ENCODE results near the gene WWOX. TPM values are rescaled to one million over a fixed set of nuclear protein-coding genes. Genes with fewer than 3 reads are reported as not detected.

Gene WWOX
- total and polyA plus RNA-seq, 2 of the 8 experiments (the other 6 are each of a cell fraction or from before 2014, with no cell fraction given): 5.4 to 16.7 TPM

- Histone ChIP-seq H3K79me2 (ENCODE audit: control insufficient read depth in 1 of 2, insufficient read depth in 2 of 2, low read length in 2 of 2) (no peaks in the 10 kb centered on the region), H3K4me2 (ENCODE audit: insufficient read depth in 1 of 2, low read depth in 2 of 2, low read length in 2 of 2) (no peak overlapping the region), H2BK12ac (ENCODE audit: low read depth, low read length) (no peak overlapping the region; the same call in 1 of the 2 replicates), H2AFZ (ENCODE audit: low read length) (no peak overlapping the region), H3K23me2 (ENCODE audit: low read depth, low read length) (no peaks in the 10 kb centered on the region), H3K23ac (ENCODE audit: insufficient read length) (no peak overlapping the region), H2BK120ac (replicated peaks; ENCODE audit: low read depth, low read length) (no peak overlapping the region), H2AK5ac (ENCODE audit: low read depth, low read length) (peak overlapping the region; percentile 24), H2BK20ac (ENCODE audit: low read length) (no peak overlapping the region), H3K36me3 (ENCODE audit: control insufficient read depth in 2 of 4, insufficient read depth in 4 of 4, low read length in 3 of 4) (no peaks in the 10 kb centered on the region), H3K27ac (ENCODE audit: low read depth, low read length) (no peak overlapping the region), H3K4me3 (ENCODE audit: extremely low read depth in 1 of 4, insufficient read depth in 2 of 4, low read depth in 3 of 4, low read length in 4 of 4) (no peak overlapping the region), H4K20me1 (replicated peaks in 1 of 2; ENCODE audit: control insufficient read depth in 1 of 2, insufficient read depth in 2 of 2, low read length in 2 of 2) (no peaks in the 10 kb centered on the region), H3K14ac (ENCODE audit: insufficient read length) (no peak overlapping the region), H2BK5ac (ENCODE audit: low read depth, low read length) (no peak overlapping the region), H3K18ac (ENCODE audit: extremely low read depth, low read length) (no peak overlapping the region), H3K9me3 (ENCODE audit: insufficient read depth in 2 of 2, low read depth in 1 of 2, low read length in 1 of 2) (no peaks in the 10 kb centered on the region), H4K5ac (ENCODE audit: insufficient read length, low read depth, low read length) (no peak overlapping the region), H3K27me3 (replicated peaks in 1 of 4; ENCODE audit: control insufficient read depth in 3 of 4, extremely low read depth in 1 of 4, insufficient read depth in 3 of 4, low read length in 3 of 4) (no peaks in the 10 kb centered on the region), H3K9ac (replicated peaks in 1 of 4; ENCODE audit: extremely low read depth in 1 of 4, low read depth in 3 of 4, low read length in 3 of 4) (no peak overlapping the region), H4K8ac (ENCODE audit: extremely low read depth, insufficient read depth, low read length) (no peak overlapping the region), H4K91ac (replicated peaks; ENCODE audit: insufficient read length, low read length) (no peak overlapping the region), H3K79me1 (ENCODE audit: low read depth, low read length) (no peaks in the 10 kb centered on the region), H3K4ac (replicated peaks; ENCODE audit: insufficient read length, low read depth, low read length) (no peak overlapping the region), H3K4me1 (replicated peaks in 1 of 4; ENCODE audit: control insufficient read depth in 3 of 4, insufficient read depth in 4 of 4, low read length in 3 of 4) (peaks cover 0 to 8% (median 1%) of the 10 kb centered on the region in 4 experiments; a peak in 1 of 7 replicates), H2BK15ac (ENCODE audit: low read length) (no peak overlapping the region), H3K56ac (replicated peaks; ENCODE audit: insufficient read length, low read depth, low read length) (no peak overlapping the region)
- peak; percentile 72 for TF ChIP-seq SP1 (IDR thresholded peaks at IDR 0.05; ENCODE audit: low read depth, low read length)
- peak; percentile 84 for TF ChIP-seq TCF12 (IDR thresholded peaks at IDR 0.05; ENCODE audit: low read depth, low read length)
- TF ChIP-seq TEAD4 (IDR thresholded peaks at IDR 0.05; ENCODE audit: low read depth, low read length): peak; percentile 42; the same call in 1 of the 2 replicates
- no peak for TF ChIP-seq MAFK (IDR thresholded peaks at IDR 0.05; ENCODE audit: low read depth, low read length)
- TF ChIP-seq SAP30 (IDR thresholded peaks at IDR 0.05; ENCODE audit: insufficient read depth, insufficient replicate concordance, low read length): no peak
- WGBS, 2 experiments (ENCODE audit: extremely low coverage in 1 of 2, insufficient coverage in 1 of 2, insufficient read length in 1 of 2, insufficient replicate concordance in 2 of 2, low coverage in 1 of 2, low lambda C conversion rate in 2 of 2, missing lambda C conversion rate in 1 of 2): 76% methylated on average over 2 of the region's 2 CpGs; no CpG with 5 or more reads in 1 of the 2 experiments
- FAIRE-seq (peak; percentile 57), DNase-seq (ENCODE audit: low read depth in 1 of 2, low spot score in 2 of 2) (peak in 1 of 2 experiments; percentile 41)
- CTCF ChIA-PET (ENCODE audit: partially characterized antibody): interaction anchor here (0.9 to 1.6 kb wide), 3 partner anchors 17 to 37 kb away, joined by 3 to 4 read pairs (median 3); no protein-coding TSS in a partner anchor
- POLR2A ChIA-PET (ENCODE audit: partially characterized antibody): interaction anchor here (0.5 kb wide), 1 partner anchor 661 kb away, joined by 3 read pairs; no protein-coding TSS in a partner anchor
Observed at GRCh38 chr16:78211946-78212345, 112.5 kb downstream of the WWOX start.

Measured in H1 (cell line).